SU-DHL-6 (cell line): ENCODE measurements around the gene AMN1.

Experiments
- H2AFZ ChIP-seq: fragments of 200-600 bp; sonication (generic); 2 replicates; pipeline ENCODE4 v1.6.1; 2014; ENCODE audit warnings: low read depth, mild to moderate bottlenecking, moderate library complexity, mixed read lengths, antibody characterized with exemption, low read length; ENCODE audit not compliant: severe bottlenecking
- H3F3A ChIP-seq: fragments of 200-600 bp; shearing (Covaris generic); 2 replicates; pipeline ENCODE4 v1.6.0; 2016; ENCODE audit warnings: antibody characterized with exemption, mild to moderate bottlenecking; ENCODE audit not compliant: insufficient read depth
- H3K27ac ChIP-seq: fragments of 200-600 bp; sonication (generic); 2 replicates; pipeline ENCODE4 v1.5.1; 2016; ENCODE audit warnings: low read depth, mild to moderate bottlenecking, low read length, moderate library complexity, mixed read lengths
- H3K27me3 ChIP-seq: fragments of 200-600 bp; sonication (generic), shearing (Covaris generic); 2 replicates; pipeline ENCODE4 v1.6.0; 2014; ENCODE audit warnings: mild to moderate bottlenecking, low read length
- H3K36me3 ChIP-seq: fragments of 200-600 bp; sonication (generic); 2 replicates; pipeline ENCODE4 v1.6.1; 2014; ENCODE audit warnings: mild to moderate bottlenecking, low read length, mixed read lengths
- H3K4me2 ChIP-seq: fragments of 300-600, 200-600 bp; shearing (Covaris generic), sonication (generic); 2 replicates; pipeline ENCODE4 v1.6.0; 2014; ENCODE audit warnings: low read length, low read depth, mild to moderate bottlenecking; ENCODE audit not compliant: poor library complexity, severe bottlenecking
- H3K4me3 ChIP-seq: fragments of 200-600 bp; sonication (generic); 2 replicates; pipeline ENCODE4 v1.5.1; 2014; ENCODE audit warnings: antibody characterized with exemption, low read length, mild to moderate bottlenecking, mixed read lengths; ENCODE audit not compliant: insufficient read depth, poor library complexity, severe bottlenecking
- H3K79me2 ChIP-seq: fragments of 200-600 bp; sonication (generic); 2 replicates; pipeline ENCODE4 v1.6.1; 2014; ENCODE audit warnings: mild to moderate bottlenecking, low read length, moderate library complexity; ENCODE audit not compliant: insufficient read depth
- H3K9ac ChIP-seq: fragments of 200-600 bp; sonication (generic); 2 replicates; pipeline ENCODE4 v1.7.0; 2014; ENCODE audit warnings: mild to moderate bottlenecking, low read length
- H3K9me2 ChIP-seq: fragments of 200-600 bp; sonication (generic); replicated peaks from 2 replicates; pipeline ENCODE4 v1.6.1; 2014; ENCODE audit warnings: low read length; ENCODE audit not compliant: insufficient read depth
- H3K9me3 ChIP-seq: fragments of 200-600 bp; sonication (generic); 2 replicates; pipeline ENCODE4 v1.6.1; 2014; ENCODE audit warnings: low read length, mixed read lengths; ENCODE audit not compliant: insufficient read depth
- H4K20me1 ChIP-seq: fragments of 200-600 bp; sonication (generic); 2 replicates; pipeline ENCODE4 v1.6.1; 2014; ENCODE audit warnings: low read depth, mild to moderate bottlenecking, antibody characterized with exemption, low read length, moderate library complexity, mixed read lengths
- CTCF ChIP-seq: fragments of 200-600 bp; sonication (generic); IDR thresholded peaks from one replicate; pipeline ENCODE4 v1.5.1; 2017; ENCODE audit warnings: antibody characterized with exemption, mild to moderate bottlenecking, low read length, moderate library complexity; ENCODE audit not compliant: insufficient read depth, poor library complexity, severe bottlenecking
- EZH2phosphoT487 ChIP-seq: fragments of 200-600 bp; sonication (generic), shearing (Covaris generic); conservative IDR thresholded peaks from 2 replicates; pipeline ENCODE4 v1.6.1; 2018; ENCODE audit warnings: mild to moderate bottlenecking, antibody characterized with exemption, low read length, moderate library complexity, mixed read lengths

The AMN1 gene

DNA sequence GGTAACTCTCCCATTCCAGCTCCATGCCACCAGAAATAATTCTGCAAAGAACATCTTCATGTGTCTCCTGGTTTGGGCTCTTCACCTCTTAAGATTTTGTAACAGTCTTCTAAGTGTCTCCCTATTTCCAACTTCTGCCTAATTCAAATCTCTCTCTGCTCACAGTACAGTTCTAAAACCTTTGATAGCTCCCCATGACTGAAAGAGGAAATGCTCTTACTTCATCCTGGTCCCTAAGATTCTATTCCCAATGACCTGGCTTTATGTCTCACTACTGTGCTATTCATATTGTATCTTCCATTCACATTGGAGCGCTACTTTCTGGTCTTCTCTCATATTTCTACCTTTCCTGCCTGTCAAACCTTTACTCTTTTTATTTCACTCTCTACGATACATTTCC is 1.6 kb downstream of the AMN1 start:
- Histone ChIP-seq H3K27ac (no peak overlapping the region), H3K9ac (no peak overlapping the region), H3K27me3 (no peaks in the 10 kb centered on the region), H3K4me3 (no peak overlapping the region), H3K9me3 (no peaks in the 10 kb centered on the region), H3K36me3 (no peaks in the 10 kb centered on the region), H3K4me2 (peak overlapping the region; percentile 78), H4K20me1 (no peaks in the 10 kb centered on the region), H3F3A (peaks cover 12% of the 10 kb centered on the region), H2AFZ (no peak overlapping the region), H3K79me2 (no peaks in the 10 kb centered on the region), H3K9me2 (no peaks in the 10 kb centered on the region)
- no peak for TF ChIP-seq CTCF
- TF ChIP-seq EZH2phosphoT487 = no peak

DNA sequence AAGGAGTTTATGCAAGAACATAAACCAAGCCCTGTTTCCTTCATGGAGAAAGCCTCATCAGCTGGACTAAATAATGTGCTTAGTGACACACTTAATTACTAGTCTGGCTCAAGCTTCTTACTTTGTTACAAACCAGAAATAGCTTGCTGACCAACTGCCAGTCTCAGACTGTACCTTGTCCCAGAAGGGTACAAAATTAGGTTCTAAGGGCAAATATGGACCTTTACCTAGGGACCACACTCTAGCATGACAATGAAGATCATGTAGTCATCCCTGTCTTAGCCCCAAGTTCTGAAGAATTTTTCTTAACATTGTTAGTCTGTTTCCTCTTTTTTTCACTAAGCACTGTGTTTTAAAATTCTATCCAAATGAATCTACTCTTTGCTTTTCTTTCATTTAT is 2.2 kb downstream of the AMN1 start:
- no peak overlapping the region for H2AFZ ChIP-seq
- H3K79me2 ChIP-seq = no peaks in the 10 kb centered on the region
- no peaks in the 10 kb centered on the region for H3K9me2 ChIP-seq
- peaks cover 12% of the 10 kb centered on the region for H3F3A ChIP-seq
- H3K4me3 ChIP-seq = no peak overlapping the region
- H3K27ac ChIP-seq = no peak overlapping the region
- no peaks in the 10 kb centered on the region for H3K9me3 ChIP-seq
- no peak overlapping the region for H3K4me2 ChIP-seq
- TF ChIP-seq CTCF (no peak), EZH2phosphoT487 (no peak)
- no peak overlapping the region for H3K9ac ChIP-seq
- H3K27me3 ChIP-seq = no peaks in the 10 kb centered on the region
- no peaks in the 10 kb centered on the region for H4K20me1 ChIP-seq
- no peaks in the 10 kb centered on the region for H3K36me3 ChIP-seq

DNA sequence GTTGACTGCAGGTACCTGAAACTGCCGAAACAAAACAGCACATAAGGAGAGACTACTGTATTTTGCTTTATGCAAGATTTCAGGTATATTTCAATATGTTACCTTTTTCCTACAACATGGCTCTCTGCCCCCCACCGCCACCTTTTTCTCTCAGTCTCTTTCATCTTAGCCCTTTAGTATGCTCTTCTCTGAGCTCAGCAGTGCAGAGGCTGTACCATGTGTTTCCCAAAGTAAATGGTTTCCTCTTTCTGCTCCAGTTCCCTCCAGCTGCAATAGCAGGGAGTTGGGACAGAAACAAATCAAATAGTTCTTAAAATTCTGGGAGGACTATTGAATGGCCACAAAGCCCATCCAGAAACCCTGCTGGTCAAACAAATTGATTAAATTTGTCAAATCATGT is 4.3 kb downstream of the AMN1 start:
- Histone ChIP-seq H3K4me2 (no peak overlapping the region), H3K4me3 (no peak overlapping the region), H3K9me2 (no peaks in the 10 kb centered on the region), H2AFZ (no peak overlapping the region), H3K9me3 (no peaks in the 10 kb centered on the region), H4K20me1 (no peaks in the 10 kb centered on the region), H3K36me3 (no peaks in the 10 kb centered on the region; the same call in 1 of the 2 replicates), H3K79me2 (no peaks in the 10 kb centered on the region), H3F3A (peaks cover 12% of the 10 kb centered on the region), H3K27me3 (no peaks in the 10 kb centered on the region), H3K27ac (no peak overlapping the region), H3K9ac (no peak overlapping the region)
- no peak for TF ChIP-seq EZH2phosphoT487
- TF ChIP-seq CTCF = no peak
